ENCODE measurements around the gene LARP1. TPM values are rescaled to one million over a fixed set of nuclear protein-coding genes. Genes with fewer than 3 reads are reported as not detected.

LARP1 gene
- total and polyA plus RNA-seq, 2 donors (not counting 1 experiment from before 2014, with no cell fraction given): 59.6 to 150 TPM

DNA sequence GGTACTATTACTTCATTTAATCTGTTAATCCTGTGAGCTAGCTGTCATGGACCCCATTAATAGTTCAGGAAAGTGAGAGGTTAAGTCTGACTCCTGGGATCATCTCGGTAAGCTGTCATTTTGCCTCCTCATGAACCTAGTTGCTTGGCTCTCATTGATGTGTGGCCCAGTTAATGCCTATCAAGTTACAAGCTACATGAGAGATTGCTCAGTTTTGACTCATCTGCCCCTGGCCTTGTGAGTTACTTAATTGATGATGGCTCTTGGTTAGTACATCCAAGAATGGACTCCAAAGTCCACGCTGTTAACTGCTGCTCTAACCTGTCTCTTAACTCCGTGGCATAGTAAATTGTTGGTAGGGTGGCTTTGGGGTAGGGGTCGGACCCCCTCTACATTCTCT lies 23.9 kb downstream of the LARP1 start:
- DNase-seq: no peak
- WGBS (ENCODE audit: insufficient coverage): no CpG with 5 or more reads among the region's 4 CpGs
- ChIA-PET CTCF (no interaction called here), POLR2A (no interaction called here)
- no peak overlapping the region for H3K9ac ChIP-seq (ENCODE audit: low read length)
- intact Hi-C loops (cut with micrococcal nuclease): no loop called here
- no peak overlapping the region for H3K4me3 ChIP-seq (ENCODE audit: control extremely low read depth in 1 of 5, extremely low read depth in 1 of 5, insufficient read depth in 1 of 5, low read depth in 2 of 5, low read length in 4 of 5)
- peaks cover 100% of the 10 kb centered on the region for H3K79me2 ChIP-seq (ENCODE audit: control insufficient read depth, insufficient read depth, low read length)
- Mint-ChIP-seq H3K27me3 (no peaks in the 10 kb centered on the region), H3K9me3 (ENCODE audit: insufficient read depth) (no peaks in the 10 kb centered on the region), H3K27ac (peak overlapping the region; percentile 34), H3K4me1 (peaks cover 68% of the 10 kb centered on the region), H3K4me3 (no peak overlapping the region)
- no peak overlapping the region for H3K4me2 ChIP-seq (replicated peaks; ENCODE audit: low read depth, low read length, poor library complexity, severe bottlenecking)
- H3K27ac ChIP-seq (ENCODE audit: low read length in 2 of 2): no peak overlapping the region
- no peaks in the 10 kb centered on the region for H3K9me3 ChIP-seq (ENCODE audit: control extremely low read depth in 1 of 3, control insufficient read depth in 2 of 3, insufficient read depth in 1 of 3, low read length in 2 of 3)
- no peak overlapping the region for H2AFZ ChIP-seq (ENCODE audit: insufficient read depth, low read depth, low read length, poor library complexity, severe bottlenecking)
- peaks cover 90% of the 10 kb centered on the region for H4K20me1 ChIP-seq (ENCODE audit: control insufficient read depth, insufficient read depth, low read length, poor library complexity, severe bottlenecking)
- no peak for TF ChIP-seq EZH2 (IDR thresholded peaks at IDR 0.05; ENCODE audit: borderline replicate concordance, insufficient read depth, low read depth, low read length, poor library complexity, severe bottlenecking)
- TF ChIP-seq, protein P1, sequence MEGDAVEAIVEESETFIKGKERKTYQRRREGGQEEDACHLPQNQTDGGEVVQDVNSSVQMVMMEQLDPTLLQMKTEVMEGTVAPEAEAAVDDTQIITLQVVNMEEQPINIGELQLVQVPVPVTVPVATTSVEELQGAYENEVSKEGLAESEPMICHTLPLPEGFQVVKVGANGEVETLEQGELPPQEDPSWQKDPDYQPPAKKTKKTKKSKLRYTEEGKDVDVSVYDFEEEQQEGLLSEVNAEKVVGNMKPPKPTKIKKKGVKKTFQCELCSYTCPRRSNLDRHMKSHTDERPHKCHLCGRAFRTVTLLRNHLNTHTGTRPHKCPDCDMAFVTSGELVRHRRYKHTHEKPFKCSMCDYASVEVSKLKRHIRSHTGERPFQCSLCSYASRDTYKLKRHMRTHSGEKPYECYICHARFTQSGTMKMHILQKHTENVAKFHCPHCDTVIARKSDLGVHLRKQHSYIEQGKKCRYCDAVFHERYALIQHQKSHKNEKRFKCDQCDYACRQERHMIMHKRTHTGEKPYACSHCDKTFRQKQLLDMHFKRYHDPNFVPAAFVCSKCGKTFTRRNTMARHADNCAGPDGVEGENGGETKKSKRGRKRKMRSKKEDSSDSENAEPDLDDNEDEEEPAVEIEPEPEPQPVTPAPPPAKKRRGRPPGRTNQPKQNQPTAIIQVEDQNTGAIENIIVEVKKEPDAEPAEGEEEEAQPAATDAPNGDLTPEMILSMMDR (IDR thresholded peaks at IDR 0.05): no peak
- ATAC-seq (ENCODE audit: low read depth): no peak
- H3K27me3 ChIP-seq (replicated peaks in 1 of 4; ENCODE audit: control extremely low read depth in 1 of 4, control insufficient read depth in 3 of 4, insufficient read depth in 4 of 4, low read length in 3 of 4): no peaks in the 10 kb centered on the region
- H3K4me1 ChIP-seq (ENCODE audit: control insufficient read depth in 2 of 2, insufficient read depth in 2 of 2, low read length in 2 of 2): peaks cover 50 to 54% of the 10 kb centered on the region in 2 donors
- peaks cover 0 to 5% of the 10 kb centered on the region in 2 experiments for H3K36me3 ChIP-seq (replicated peaks in 1 of 2; ENCODE audit: control extremely low read depth in 1 of 2, control insufficient read depth in 1 of 2, extremely low read depth in 1 of 2, insufficient read depth in 2 of 2, low read length in 1 of 2)

DNA sequence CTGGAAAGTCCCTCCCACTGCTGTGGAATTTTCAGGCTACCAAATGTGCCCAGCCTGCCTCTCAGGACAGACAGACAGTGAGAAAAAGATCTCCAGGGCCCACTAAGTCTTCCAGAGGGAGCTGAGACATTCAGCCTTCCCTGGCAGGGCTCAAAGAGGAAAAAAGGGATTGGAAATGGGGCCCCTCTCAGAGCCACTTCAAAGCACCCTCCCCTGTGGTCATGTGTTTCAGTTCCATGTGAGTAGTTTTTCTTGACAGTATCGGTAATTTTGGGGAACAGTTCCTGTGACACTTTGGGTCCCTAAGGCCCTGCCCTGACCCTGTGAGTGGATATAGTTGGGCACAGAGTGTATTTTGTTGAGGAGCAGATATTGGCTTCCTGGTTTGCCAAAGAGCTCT lies 25.0 kb downstream of the LARP1 start:
- ATAC-seq (ENCODE audit: low read depth) (peak; percentile 24), DNase-seq (no peak)
- Mint-ChIP-seq H3K9me3 (ENCODE audit: insufficient read depth) (no peaks in the 10 kb centered on the region), H3K27me3 (no peaks in the 10 kb centered on the region), H3K4me1 (peaks cover 69% of the 10 kb centered on the region), H3K27ac (no peak overlapping the region), H3K4me3 (no peak overlapping the region)
- TF ChIP-seq EZH2 (IDR thresholded peaks at IDR 0.05; ENCODE audit: borderline replicate concordance, insufficient read depth, low read depth, low read length, poor library complexity, severe bottlenecking): no peak
- TF ChIP-seq, protein P1 (IDR thresholded peaks at IDR 0.05): no peak
- Histone ChIP-seq H3K9me3 (ENCODE audit: control extremely low read depth in 1 of 3, control insufficient read depth in 2 of 3, insufficient read depth in 1 of 3, low read length in 2 of 3) (no peaks in the 10 kb centered on the region), H3K4me2 (replicated peaks; ENCODE audit: low read depth, low read length, poor library complexity, severe bottlenecking) (peak overlapping the region; percentile 20), H4K20me1 (ENCODE audit: control insufficient read depth, insufficient read depth, low read length, poor library complexity, severe bottlenecking) (peaks cover 90% of the 10 kb centered on the region), H3K4me3 (ENCODE audit: control extremely low read depth in 1 of 5, extremely low read depth in 1 of 5, insufficient read depth in 1 of 5, low read depth in 2 of 5, low read length in 4 of 5) (no peak overlapping the region), H3K27ac (ENCODE audit: low read length in 2 of 2) (peak overlapping the region in 1 of 2 donors; percentile 49), H3K36me3 (replicated peaks in 1 of 2; ENCODE audit: control extremely low read depth in 1 of 2, control insufficient read depth in 1 of 2, extremely low read depth in 1 of 2, insufficient read depth in 2 of 2, low read length in 1 of 2) (peaks cover 0 to 5% of the 10 kb centered on the region in 2 experiments), H2AFZ (ENCODE audit: insufficient read depth, low read depth, low read length, poor library complexity, severe bottlenecking) (no peak overlapping the region), H3K79me2 (ENCODE audit: control insufficient read depth, insufficient read depth, low read length) (peaks cover 100% of the 10 kb centered on the region), H3K9ac (ENCODE audit: low read length) (peak overlapping the region; percentile 9), H3K27me3 (replicated peaks in 1 of 4; ENCODE audit: control extremely low read depth in 1 of 4, control insufficient read depth in 3 of 4, insufficient read depth in 4 of 4, low read length in 3 of 4) (no peaks in the 10 kb centered on the region), H3K4me1 (ENCODE audit: control insufficient read depth in 2 of 2, insufficient read depth in 2 of 2, low read length in 2 of 2) (peaks cover 53 to 58% of the 10 kb centered on the region in 2 donors)
- ChIA-PET POLR2A (no interaction called here), CTCF (interaction anchor here (0.6 kb wide), 1 partner anchor 133 kb away, joined by 4 read pairs; no protein-coding TSS in a partner anchor)
- WGBS (ENCODE audit: insufficient coverage): no CpG with 5 or more reads among the region's 1 CpG
- intact Hi-C loops (cut with micrococcal nuclease): no loop called here
